Colonic mucosa (tissue), 4 donors: Measurements from ENCODE around the gene PHF21A. TPM values are rescaled to one million over a fixed set of nuclear protein-coding genes. Genes with fewer than 3 reads are reported as not detected.
"Not testable (repeated sequence)": the region's sequence is repeated elsewhere in the genome, so short reads cannot be mapped to it uniquely, and the experiment has no call there.

Experiments
- DNase-seq: peaks from one replicate; pipeline ENCODE4 v3.0.0-alpha.2; 2020
- H3K27ac ChIP-seq: fragments of 200-600 bp; one replicate; pipeline ENCODE4 v1.8.0; 2021
- H3K27me3 ChIP-seq: fragments of 200-600 bp; one replicate; pipeline ENCODE4 v1.8.0; 2021
- H3K36me3 ChIP-seq: fragments of 200-600 bp; one replicate; pipeline ENCODE4 v1.8.0; 2021
- H3K4me1 ChIP-seq: fragments of 200-600 bp; one replicate; pipeline ENCODE4 v1.8.0; 2021; ENCODE audit warnings: mild to moderate bottlenecking
- H3K4me3 ChIP-seq: fragments of 200-600 bp; one replicate; pipeline ENCODE4 v1.8.0; 2021
- H3K9ac ChIP-seq, 2 donors: one replicate each; pipeline ENCODE4 v1.7.0; 2013; ENCODE audit warnings: control low read depth in 2 of 2, low read depth in 2 of 2, low read length in 2 of 2
- H3K9me3 ChIP-seq: fragments of 200-600 bp; one replicate; pipeline ENCODE4 v1.8.0; 2021
- intact Hi-C: fragments of 100-400 bp; cut with DNase I; formaldehyde crosslinking; loops from one replicate; pipeline ENCODE4 v1.14.1; 2022
- total RNA-seq, 2 donors: library from RNA; stranded (reverse); fragmentation: NEBNext Ultra II Directional in 1 of 2; extraction: Animal tissue kit (Norgen Biotek cat#: 25700) in 1 of 2; gene quantifications; one replicate each; pipeline ENCODE4 v1.2.1, GENCODE V29; 2021
- TF ChIP-seq, protein P1 (sequence below): fragments of 200-600 bp; IDR thresholded peaks from one replicate; pipeline ENCODE4 v1.8.0; 2022; ENCODE audit warnings: antibody characterized with exemption, mild to moderate bottlenecking
- donor health status: healthy.
- donor health status: DM: no; HTN: no; CAD: no.
- donor health status: DM: no; HTN: no; CAD: no.

Gene PHF21A
- total RNA-seq, 2 donors from 2014 or later: 17.0 to 19.1 TPM

GRCh38 chr11:46018651-46019050 lies 102.6 kb downstream of the PHF21A start:
- H3K4me3 ChIP-seq: no peak overlapping the region
- no peak for DNase-seq
- no peaks in the 10 kb centered on the region for H3K9me3 ChIP-seq
- TF ChIP-seq, protein P1, sequence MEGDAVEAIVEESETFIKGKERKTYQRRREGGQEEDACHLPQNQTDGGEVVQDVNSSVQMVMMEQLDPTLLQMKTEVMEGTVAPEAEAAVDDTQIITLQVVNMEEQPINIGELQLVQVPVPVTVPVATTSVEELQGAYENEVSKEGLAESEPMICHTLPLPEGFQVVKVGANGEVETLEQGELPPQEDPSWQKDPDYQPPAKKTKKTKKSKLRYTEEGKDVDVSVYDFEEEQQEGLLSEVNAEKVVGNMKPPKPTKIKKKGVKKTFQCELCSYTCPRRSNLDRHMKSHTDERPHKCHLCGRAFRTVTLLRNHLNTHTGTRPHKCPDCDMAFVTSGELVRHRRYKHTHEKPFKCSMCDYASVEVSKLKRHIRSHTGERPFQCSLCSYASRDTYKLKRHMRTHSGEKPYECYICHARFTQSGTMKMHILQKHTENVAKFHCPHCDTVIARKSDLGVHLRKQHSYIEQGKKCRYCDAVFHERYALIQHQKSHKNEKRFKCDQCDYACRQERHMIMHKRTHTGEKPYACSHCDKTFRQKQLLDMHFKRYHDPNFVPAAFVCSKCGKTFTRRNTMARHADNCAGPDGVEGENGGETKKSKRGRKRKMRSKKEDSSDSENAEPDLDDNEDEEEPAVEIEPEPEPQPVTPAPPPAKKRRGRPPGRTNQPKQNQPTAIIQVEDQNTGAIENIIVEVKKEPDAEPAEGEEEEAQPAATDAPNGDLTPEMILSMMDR: no peak
- no peaks in the 10 kb centered on the region for H3K36me3 ChIP-seq
- no peak overlapping the region for H3K9ac ChIP-seq
- intact Hi-C loops: no loop called here
- H3K4me1 ChIP-seq: no peaks in the 10 kb centered on the region
- no peaks in the 10 kb centered on the region for H3K27me3 ChIP-seq
- H3K27ac ChIP-seq: no peak overlapping the region

- no peak overlapping the region for H3K4me3 ChIP-seq
- no peak overlapping the region for H3K27ac ChIP-seq
- DNase-seq: no peak
- H3K9me3 ChIP-seq: no peaks in the 10 kb centered on the region
- TF ChIP-seq, protein P1: no peak
- H3K9ac ChIP-seq: no peak overlapping the region
- H3K36me3 ChIP-seq: no peaks in the 10 kb centered on the region
- H3K4me1 ChIP-seq: no peaks in the 10 kb centered on the region
- H3K27me3 ChIP-seq: no peaks in the 10 kb centered on the region
- intact Hi-C loops: no loop called here
Measured at GRCh38 chr11:46017341-46017740, 103.9 kb downstream of the PHF21A start.

- intact Hi-C loops: no loop called here
- Histone ChIP-seq H3K9ac (no peak overlapping the region), H3K27me3 (no peaks in the 10 kb centered on the region), H3K4me3 (no peak overlapping the region), H3K27ac (no peak overlapping the region), H3K9me3 (no peaks in the 10 kb centered on the region), H3K36me3 (no peaks in the 10 kb centered on the region), H3K4me1 (no peaks in the 10 kb centered on the region)
- no peak for DNase-seq
- TF ChIP-seq, protein P1: no peak
Measured at GRCh38 chr11:46015941-46016340, 105.3 kb downstream of the PHF21A start.

- H3K27ac ChIP-seq, H3K9ac ChIP-seq, H3K4me1 ChIP-seq, H3K4me3 ChIP-seq, H3K9me3 ChIP-seq, DNase-seq, intact Hi-C loops, H3K36me3 ChIP-seq, H3K27me3 ChIP-seq: not testable (repeated sequence)
Measured at GRCh38 chr11:46014168-46014567, 107.1 kb downstream of the PHF21A start.

GRCh38 chr11:46012185-46012584 lies 109.1 kb downstream of the PHF21A start:
- Histone ChIP-seq H3K36me3 (no peaks in the 10 kb centered on the region), H3K9ac (no peak overlapping the region), H3K4me3 (no peak overlapping the region), H3K27me3 (no peaks in the 10 kb centered on the region), H3K4me1 (no peaks in the 10 kb centered on the region), H3K9me3 (no peaks in the 10 kb centered on the region), H3K27ac (no peak overlapping the region)
- intact Hi-C loops: no loop called here
- TF ChIP-seq, protein P1: no peak
- DNase-seq: no peak

DNA sequence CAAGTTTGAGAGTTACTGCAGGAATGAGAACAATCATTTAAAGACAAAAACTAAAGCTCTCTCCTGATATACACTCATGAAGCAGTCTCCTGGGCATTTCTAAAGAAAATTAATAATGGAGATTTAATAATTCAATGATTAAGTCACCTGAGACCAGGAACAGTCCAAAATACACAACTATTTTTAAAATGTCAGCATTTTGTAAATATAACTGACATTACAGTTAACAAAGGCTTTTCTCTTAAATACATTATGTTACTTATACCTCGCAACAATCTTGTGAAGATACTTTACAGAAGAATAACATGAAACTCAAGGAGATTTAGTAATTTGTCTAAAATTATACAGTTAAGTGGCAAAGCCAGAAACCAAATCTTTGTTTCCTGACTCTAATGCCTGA lies 111.2 kb downstream of the PHF21A start:
- intact Hi-C loops: no loop called here
- H3K36me3 ChIP-seq: no peaks in the 10 kb centered on the region
- TF ChIP-seq, protein P1: no peak
- H3K27ac ChIP-seq: no peak overlapping the region
- no peaks in the 10 kb centered on the region for H3K4me1 ChIP-seq
- H3K9ac ChIP-seq: no peak overlapping the region
- no peak overlapping the region for H3K4me3 ChIP-seq
- H3K27me3 ChIP-seq: no peaks in the 10 kb centered on the region
- no peak for DNase-seq
- no peaks in the 10 kb centered on the region for H3K9me3 ChIP-seq
